GM12878 (cell line): ENCODE results near the gene THAP5. TPM values are rescaled to one million over a fixed set of nuclear protein-coding genes. Genes with fewer than 3 reads are reported as not detected.

Experiments
- ATAC-seq: fragments of 200-7000 bp; cut with Tn5 transposase; 3 replicates; pipeline ENCODE4 v1.9.1; 2020; ENCODE audit warnings: mild to moderate bottlenecking, moderate library complexity
- BruUV-seq: library from RNA; stranded (reverse); fragments of 400-500 nt; replicated peaks from 2 replicates; lab custom pipeline; 2021; lab: Mats Ljungman, UMichigan
- CTCF ChIA-PET: fragments of 300-600 bp; sonication (Branson Sonifier 250); formaldehyde crosslinking; extraction: SDS; loops from one replicate; lab custom pipeline; 2021; ENCODE audit warnings: inconsistent platforms; lab: Yijun Ruan, JAX
- POLR2A ChIA-PET: fragments of 350-600 bp; formaldehyde crosslinking; extraction: SDS; loops from one replicate; lab custom pipeline; 2021; ENCODE audit warnings: inconsistent platforms; lab: Charles Lee
- RAD21 ChIA-PET: fragments of 300-600 bp; sonication (Branson Sonifier 250); formaldehyde crosslinking; loops from one replicate; lab custom pipeline; 2023; ENCODE audit warnings: antibody characterized with exemption; ENCODE audit not compliant: unreplicated experiment; lab: Charles Lee
- SMC1A ChIA-PET: fragments of 300-600 bp; sonication (Branson Sonifier 250); formaldehyde crosslinking; loops from one replicate; lab custom pipeline; 2023; ENCODE audit not compliant: unreplicated experiment, uncharacterized antibody; lab: Charles Lee
- DNase-seq: peaks from one replicate; pipeline ENCODE4 v3.0.0-alpha.2; 2011; ENCODE audit warnings: low read depth, low spot score
- FAIRE-seq: peaks from 3 replicates; lab custom pipeline; 2011; peaks lifted over from hg19 to GRCh38; lab: Jason Lieb, UNC
- H2AFZ ChIP-seq: 2 replicates; pipeline ENCODE4 v1.6.0; 2011; ENCODE audit warnings: low read depth, low read length, control low read depth; ENCODE audit not compliant: control insufficient read depth
- H3K27ac ChIP-seq: 2 replicates; pipeline ENCODE4 v1.5.1; 2011; ENCODE audit warnings: control low read depth; ENCODE audit not compliant: control insufficient read depth, insufficient read depth
- H3K27me3 ChIP-seq, 2 experiments: replicated peaks in 1 of 2; 2 replicates each; pipeline versions ENCODE4 v1.6.0 to v1.6.1; 2011; ENCODE audit warnings: low read length in 1 of 2; ENCODE audit not compliant: control insufficient read depth in 2 of 2, insufficient read depth in 2 of 2
- H3K36me3 ChIP-seq, 2 experiments: 2 replicates each; pipeline ENCODE4 v1.5.1; 2011; ENCODE audit warnings: low read length in 1 of 2; ENCODE audit not compliant: control insufficient read depth in 2 of 2, insufficient read depth in 2 of 2
- H3K4me1 ChIP-seq: 2 replicates; pipeline ENCODE4 v1.6.1; 2011; ENCODE audit warnings: mild to moderate bottlenecking, low read length, moderate library complexity, mixed read lengths; ENCODE audit not compliant: control insufficient read depth, insufficient read depth
- H3K4me2 ChIP-seq: 2 replicates; pipeline ENCODE4 v1.6.0; 2011; ENCODE audit warnings: control low read depth; ENCODE audit not compliant: control insufficient read depth, insufficient read depth
- H3K4me3 ChIP-seq: fragments of 200-600 bp; sonication (generic); 2 replicates; pipeline ENCODE4 v1.5.1; 2016
- H3K79me2 ChIP-seq: 2 replicates; pipeline ENCODE4 v1.6.0; 2011; ENCODE audit warnings: low read length; ENCODE audit not compliant: control insufficient read depth, insufficient read depth
- H3K9ac ChIP-seq: 2 replicates; pipeline ENCODE4 v1.8.0; 2011; ENCODE audit warnings: low read length, control low read depth, mixed read lengths; ENCODE audit not compliant: control insufficient read depth, insufficient read depth
- H3K9me3 ChIP-seq: replicated peaks from 3 replicates; pipeline ENCODE4 v1.5.1; 2011; ENCODE audit warnings: mild to moderate bottlenecking, low read length; ENCODE audit not compliant: control insufficient read depth, insufficient read depth
- H4K20me1 ChIP-seq: 2 replicates; pipeline ENCODE4 v1.6.0; 2011; ENCODE audit not compliant: control insufficient read depth, insufficient read depth
- BCL3 ChIP-seq: IDR thresholded peaks from 2 replicates; pipeline ENCODE4 v1.6.1; 2011; ENCODE audit warnings: borderline replicate concordance, low read depth, mild to moderate bottlenecking, moderate library complexity, low read length; ENCODE audit not compliant: insufficient read depth, poor library complexity, severe bottlenecking
- FOXM1 ChIP-seq: IDR thresholded peaks from 2 replicates; pipeline ENCODE4 v1.6.1; 2012; ENCODE audit warnings: low read depth, mild to moderate bottlenecking, inconsistent platforms, low read length, moderate library complexity
- ZBTB33 ChIP-seq: fragments of 450-650 bp; IDR thresholded peaks from 2 replicates; pipeline ENCODE4 v1.6.1; 2017; ENCODE audit warnings: mild to moderate bottlenecking
- WGBS: methylation state at CpG from one replicate; pipeline ENCODE4 v1.1.6; 2016; ENCODE audit warnings: low lambda C conversion rate; ENCODE audit not compliant: insufficient replicate concordance, insufficient coverage; ENCODE audit errors: missing lambda C conversion rate; 5-methylcytosine and 5-hydroxymethylcytosine counted together
- in situ Hi-C: fragments of 300-500 bp; cut with MboI; formaldehyde crosslinking; loops from 9 replicates; pipeline ENCODE4 v1.14.3; 2018; ENCODE audit warnings: mixed read lengths
- intact Hi-C: fragments of 100-400 bp; cut with micrococcal nuclease; formaldehyde crosslinking; loops from one replicate; pipeline ENCODE4 v1.14.2; 2022; ENCODE audit not compliant: unreplicated experiment
- polyA plus RNA-seq, 11 experiments: library from polyadenylated mRNA; depleted of rRNA in 4 of 11; unstranded in 6 of 11; stranded (reverse) in 5 of 11; fragments of >200 nt; fragmentation: Nextera tagmentation in 4 of 11; fragmentation: Illumina TruSeq in 1 of 11; extraction: Ambion mirVana in 4 of 11; extraction: Trizol in 1 of 11; gene quantifications; 1 replicate in 1 of 11; 2 replicates in 10 of 11; pipeline versions ENCODE4 v1.2.1 to v1.2.3, GENCODE V29; 2011 to 2016; ENCODE audit warnings: inconsistent platforms in 2 of 11, missing spikeins in 2 of 11, low read depth in 1 of 11
- total RNA-seq, 4 experiments: library from RNA; depleted of rRNA in 3 of 4; stranded (reverse); fragments of >200 nt in 3 of 4; fragmentation: Illumina TruSeq in 1 of 4; extraction: Trizol in 1 of 4; gene quantifications; 2 replicates each; pipeline versions ENCODE4 v1.2.1 to v1.2.3, GENCODE V29; 2013 to 2021

The THAP5 gene
- total and polyA plus RNA-seq, 10 of the 15 experiments (the other 5 are each of a cell fraction or from before 2014, with no cell fraction given), result 13.0 to 47.7 (median 24.2) TPM

- no TSS peak for BruUV-seq
Observed at GRCh38 chr7:108618056-108618455, 48.5 kb upstream of the THAP5 start.

More at GRCh38 chr7:108618056-108618455, 48.5 kb upstream of the THAP5 start:
- no peaks in the 10 kb centered on the region for H3K9me3 ChIP-seq
- CTCF ChIA-PET, result interaction anchor here (1.3 kb wide), 1 partner anchor 9 kb away, joined by 3 read pairs; no protein-coding TSS in a partner anchor
- intact Hi-C loops, result loop anchor here (10.0 kb wide), 1 partner anchor 1827 kb away; no protein-coding TSS in a partner anchor
- H3K27ac ChIP-seq, result no peak overlapping the region
- in situ Hi-C loops, result no loop called here
- no peak for TF ChIP-seq ZBTB33
- no peak for TF ChIP-seq FOXM1
- no peak for TF ChIP-seq BCL3
- TF ChIP-seq, all 136 proteins: peak for 0
- Histone ChIP-seq H3K4me3 (no peak overlapping the region), H3K27me3 (no peaks in the 10 kb centered on the region; a peak in 2 of 4 replicates), H3K9ac (no peak overlapping the region), H3K79me2 (no peaks in the 10 kb centered on the region), H3K4me2 (no peak overlapping the region), H4K20me1 (no peaks in the 10 kb centered on the region), H3K36me3 (no peaks in the 10 kb centered on the region), H3K4me1 (no peaks in the 10 kb centered on the region), H2AFZ (no peak overlapping the region)
- FAIRE-seq (no peak), ATAC-seq (no peak), DNase-seq (no peak)
- ChIA-PET POLR2A (interaction anchor here (0.6 kb wide), 1 partner anchor 31 kb away, joined by 4 read pairs; no protein-coding TSS in a partner anchor), SMC1A (interaction anchor here (1.4 to 2.5 kb wide), 2 partner anchors 9 to 13 kb away, joined by 4 to 7 read pairs; no protein-coding TSS in a partner anchor), RAD21 (interaction anchor here (0.6 kb wide), 1 partner anchor 149 kb away, joined by 3 read pairs; no protein-coding TSS in a partner anchor)
- WGBS, result 63% methylated on average over 3 of the region's 3 CpGs
